GM18868 (cell line): ENCODE measurements around the gene PDLIM7.

Experiments
- ATAC-seq: cut with Tn5 transposase; IDR thresholded peaks from one replicate; pipeline ENCODE4 v1.9.1; 2021; ENCODE audit warnings: mild to moderate bottlenecking, moderate library complexity; ENCODE audit not compliant: unreplicated experiment

Gene PDLIM7

GRCh38 chr5:177458912-177459350 is 38.5 kb downstream of the PDLIM7 start:
- no peak for ATAC-seq

DNA sequence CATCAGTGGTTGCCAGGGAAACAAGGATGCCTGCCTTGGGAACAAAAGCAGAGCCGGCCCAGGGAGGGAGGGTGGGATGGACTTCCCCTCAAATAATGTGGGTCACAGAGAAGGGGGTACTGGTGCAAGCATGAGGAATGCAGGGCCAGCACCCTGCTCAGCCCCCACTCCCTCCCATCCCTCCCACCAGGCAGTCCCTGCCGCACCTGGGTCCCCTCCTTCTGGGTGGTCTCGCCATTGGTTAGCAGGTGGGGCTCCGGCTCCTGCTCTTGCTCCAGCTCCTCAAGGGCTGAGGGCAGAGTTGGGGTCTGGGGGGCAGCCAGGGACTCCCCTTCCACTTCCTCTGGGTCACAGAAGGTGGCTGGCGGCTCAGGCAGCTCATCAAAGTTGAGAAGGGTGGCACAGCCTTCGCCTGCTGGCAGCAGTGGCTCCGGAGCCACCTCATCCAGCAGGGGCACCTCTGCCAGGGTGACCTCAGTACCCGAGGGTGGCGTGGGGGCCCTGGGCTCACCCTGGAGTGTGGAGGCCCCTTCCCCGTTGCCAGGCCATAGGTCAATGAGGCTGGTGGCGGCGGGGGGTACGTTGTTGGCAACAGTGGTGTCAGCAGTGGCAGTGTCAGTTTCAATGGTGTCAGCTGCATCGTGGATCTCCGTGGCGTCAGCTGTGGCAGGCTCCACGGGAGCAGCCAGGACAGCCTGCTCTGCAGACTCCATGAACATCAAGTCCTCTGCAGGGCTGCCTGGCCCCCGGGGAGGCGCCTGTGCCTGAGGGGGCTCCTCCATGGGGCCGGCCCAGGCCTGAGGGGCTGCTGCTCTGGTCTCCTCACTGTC is 39.3 kb downstream of the PDLIM7 start:
- no peak for ATAC-seq

- peak; percentile 45 for ATAC-seq
Observed at GRCh38 chr5:177456976-177457851, 40.2 kb downstream of the PDLIM7 start.

DNA sequence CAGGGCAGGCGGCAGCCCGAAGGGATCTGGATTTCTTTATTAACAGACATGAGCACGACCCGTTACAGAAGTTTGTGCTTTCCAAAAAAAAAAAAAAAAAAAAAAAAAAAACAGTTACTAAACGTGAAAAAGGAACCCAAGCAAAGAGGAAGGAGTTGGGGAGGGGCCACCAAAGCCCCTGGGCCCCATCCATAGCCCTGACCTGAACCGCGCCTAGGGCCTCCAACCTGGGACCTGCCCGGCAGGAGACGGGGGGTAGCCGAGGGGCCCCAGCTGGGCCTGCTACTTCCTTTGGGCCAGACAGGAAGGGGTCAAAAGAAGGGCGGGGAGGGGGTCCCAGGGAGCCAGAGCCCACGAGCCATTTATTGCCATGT is 40.8 kb downstream of the PDLIM7 start:
- ATAC-seq: no peak

- peak; percentile 19 for ATAC-seq
Observed at GRCh38 chr5:177455661-177456590, 41.5 kb downstream of the PDLIM7 start.

DNA sequence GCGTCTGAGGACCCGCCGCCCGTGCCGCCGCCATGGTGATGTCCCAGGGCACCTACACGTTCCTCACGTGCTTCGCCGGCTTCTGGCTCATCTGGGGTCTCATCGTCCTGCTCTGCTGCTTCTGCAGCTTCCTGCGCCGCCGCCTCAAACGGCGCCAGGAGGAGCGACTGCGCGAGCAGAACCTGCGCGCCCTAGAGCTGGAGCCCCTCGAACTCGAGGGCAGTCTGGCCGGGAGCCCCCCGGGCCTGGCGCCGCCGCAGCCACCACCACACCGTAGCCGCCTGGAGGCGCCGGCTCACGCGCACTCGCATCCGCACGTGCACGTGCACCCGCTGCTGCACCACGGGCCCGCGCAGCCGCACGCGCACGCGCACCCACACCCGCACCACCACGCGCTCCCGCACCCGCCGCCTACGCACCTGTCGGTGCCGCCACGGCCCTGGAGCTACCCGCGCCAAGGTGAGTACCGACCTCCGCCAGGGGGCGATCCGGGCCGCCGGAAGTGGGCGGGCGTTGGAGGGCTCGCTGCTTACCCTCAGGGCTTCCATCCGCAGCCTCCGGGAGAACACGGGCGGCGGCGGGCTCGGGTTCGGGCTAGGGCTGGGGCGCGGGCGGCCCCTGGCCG is 42.3 kb downstream of the PDLIM7 start:
- peak; percentile 53 for ATAC-seq

GRCh38 chr5:177454397-177455035 is 42.9 kb downstream of the PDLIM7 start:
- peak; percentile 40 for ATAC-seq

GRCh38 chr5:177453852-177454396 is 43.5 kb downstream of the PDLIM7 start:
- peak; percentile 1 for ATAC-seq

GRCh38 chr5:177452688-177453638 is 44.4 kb downstream of the PDLIM7 start:
- ATAC-seq: no peak

DNA sequence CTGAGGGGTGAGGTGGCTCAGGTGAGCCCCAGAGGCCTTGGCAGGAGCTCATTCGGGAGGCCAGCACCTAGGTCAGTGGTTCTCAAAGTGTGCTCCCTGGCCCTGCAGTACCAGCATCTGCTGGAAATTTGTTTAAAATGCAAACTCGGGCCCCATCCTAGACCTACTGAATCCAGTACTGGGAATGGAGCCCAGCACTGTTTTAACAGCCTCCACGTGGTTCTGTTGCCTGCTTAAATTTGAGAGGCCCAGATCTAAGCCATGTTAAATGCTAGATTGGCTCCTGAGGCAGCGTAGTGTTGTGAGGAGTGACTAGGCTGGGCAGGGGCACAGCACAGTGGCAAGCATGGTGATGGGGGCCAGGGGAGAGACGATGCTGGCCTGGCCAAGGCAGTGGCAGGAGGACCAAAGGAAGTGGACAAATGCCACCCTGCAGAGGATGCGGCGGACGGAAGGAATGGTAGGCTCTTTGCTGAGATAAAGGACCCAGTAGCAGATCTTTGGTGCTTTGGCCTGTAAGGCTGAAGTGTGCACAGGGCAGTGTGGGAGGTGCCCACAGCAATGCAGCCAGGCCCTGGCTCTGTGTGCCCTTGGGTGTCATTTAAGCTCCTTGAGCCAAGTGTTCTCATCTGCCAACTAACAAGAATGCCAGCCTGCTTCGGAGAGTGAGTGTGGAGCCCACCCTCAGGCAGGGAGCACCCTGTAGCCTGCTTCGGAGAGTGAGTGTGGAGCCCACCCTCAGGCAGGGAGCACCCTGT is 46.6 kb downstream of the PDLIM7 start:
- ATAC-seq: no peak

- no peak for ATAC-seq
Observed at GRCh38 chr5:177449140-177450061, 48.0 kb downstream of the PDLIM7 start.

DNA sequence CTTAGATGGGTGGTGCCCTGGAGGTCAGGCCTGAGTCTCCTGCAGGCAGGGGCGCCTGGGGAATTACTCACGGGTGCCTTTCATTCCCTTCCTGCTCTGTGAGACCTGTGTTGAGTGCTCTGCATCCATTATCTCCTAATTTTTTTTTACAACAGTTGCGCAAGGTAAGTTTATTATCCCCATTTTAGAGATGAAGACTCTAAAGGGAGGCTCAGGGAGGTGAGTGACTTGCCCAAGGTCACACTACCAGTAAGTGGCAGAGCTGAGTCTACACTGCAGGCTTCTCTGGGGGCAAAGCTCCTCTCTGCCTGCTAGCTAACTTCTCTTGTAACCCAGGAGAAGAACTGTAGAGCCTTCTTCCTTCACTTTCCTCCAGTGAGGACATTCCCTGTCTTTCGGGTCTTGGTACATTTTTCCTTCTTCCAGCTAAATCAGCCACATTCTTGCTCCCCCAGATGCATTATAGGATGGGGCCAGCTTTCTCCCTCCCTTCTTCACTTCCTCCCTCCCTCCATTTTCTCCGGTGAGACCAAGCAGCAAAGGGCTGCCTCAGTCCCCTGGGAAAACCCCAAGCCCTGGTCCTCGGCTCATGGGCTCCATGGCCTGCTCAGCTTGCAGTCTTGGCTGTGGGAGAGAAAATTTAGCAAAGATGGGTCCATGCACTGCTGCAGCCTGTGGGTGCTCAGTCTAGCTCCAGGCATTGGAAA is 49.0 kb downstream of the PDLIM7 start:
- no peak for ATAC-seq

DNA sequence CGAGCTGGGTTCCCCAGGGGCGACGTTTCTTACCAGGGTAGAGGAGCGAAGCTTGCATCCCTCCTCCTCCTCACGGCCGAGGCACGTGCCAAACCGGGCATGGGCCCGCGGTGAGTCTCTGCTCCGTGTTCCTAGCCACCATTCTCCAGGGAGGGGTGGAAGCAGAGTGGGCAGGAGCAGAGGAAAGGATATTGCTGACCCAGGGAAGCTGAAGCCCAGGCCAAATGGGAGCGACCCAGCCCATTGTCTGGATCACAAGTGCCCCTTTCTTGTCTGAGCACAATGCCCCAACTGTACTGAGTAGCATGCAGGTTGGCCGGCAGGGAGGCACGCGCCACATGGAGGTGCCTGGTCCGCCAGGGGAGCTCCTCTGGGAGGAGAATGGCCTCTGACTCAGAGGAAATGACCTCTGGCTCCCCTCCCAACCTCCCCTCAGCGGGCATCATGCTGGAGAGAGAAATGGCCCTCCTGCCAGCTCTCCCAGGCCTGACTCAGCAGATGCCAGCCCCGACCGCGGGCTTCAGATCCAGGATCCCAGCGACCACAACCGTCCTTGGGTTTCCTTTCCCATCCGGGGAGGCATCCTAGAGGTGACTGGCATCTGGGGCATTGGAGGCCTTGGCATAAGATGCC is 49.7 kb downstream of the PDLIM7 start:
- ATAC-seq: no peak

DNA sequence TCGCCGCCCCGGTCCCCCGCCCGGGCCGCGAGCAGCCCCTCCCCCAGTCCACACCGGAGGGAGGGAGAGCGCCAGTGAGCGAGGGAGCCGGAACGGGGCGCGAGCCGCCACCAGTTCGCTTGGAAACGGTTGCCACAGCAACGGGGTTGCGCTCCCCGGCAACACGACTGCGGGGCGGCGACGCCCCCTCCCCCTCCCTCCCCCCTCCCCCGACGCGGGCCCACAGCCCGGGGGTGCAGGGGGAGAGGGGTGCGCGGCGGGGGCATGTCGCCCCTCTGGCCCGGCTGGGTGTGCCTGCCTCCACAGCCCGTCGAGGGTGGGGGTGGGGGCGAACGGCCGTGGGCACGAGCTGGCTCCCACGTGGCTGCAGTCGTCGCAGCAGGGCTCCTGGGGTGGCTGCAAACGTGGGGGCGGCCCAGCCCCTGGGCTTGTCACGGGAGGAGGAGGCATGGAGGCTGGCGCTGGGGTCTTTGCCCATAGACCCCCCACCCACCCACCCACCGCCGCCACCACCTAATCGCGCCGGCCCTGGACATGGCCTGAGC is 50.3 kb downstream of the PDLIM7 start:
- peak; percentile 39 for ATAC-seq
